Activated CD4-positive, CD25-positive, alpha-beta regulatory T cell treated with anti-CD3 and anti-CD28 coated beads, Interleukin-2, amount 50 U/mL, for 16 hours (primary cell): Measurements from ENCODE around the gene PLCH1.

ENCODE experiments used
- DNase-seq: peaks from one replicate; pipeline ENCODE4 v3.0.0-alpha.2; 2020; ENCODE audit warnings: low read depth, low spot score

PLCH1 gene

GRCh38 chr3:155744626-155745324 lies at the start of gene PLCH1:
Gene PLCH1, minus strand, starts transcription at chr3:155745071. Its CDS starts 40,847 bp downstream, at chr3:155704224.
- DNase-seq: no peak

DNA sequence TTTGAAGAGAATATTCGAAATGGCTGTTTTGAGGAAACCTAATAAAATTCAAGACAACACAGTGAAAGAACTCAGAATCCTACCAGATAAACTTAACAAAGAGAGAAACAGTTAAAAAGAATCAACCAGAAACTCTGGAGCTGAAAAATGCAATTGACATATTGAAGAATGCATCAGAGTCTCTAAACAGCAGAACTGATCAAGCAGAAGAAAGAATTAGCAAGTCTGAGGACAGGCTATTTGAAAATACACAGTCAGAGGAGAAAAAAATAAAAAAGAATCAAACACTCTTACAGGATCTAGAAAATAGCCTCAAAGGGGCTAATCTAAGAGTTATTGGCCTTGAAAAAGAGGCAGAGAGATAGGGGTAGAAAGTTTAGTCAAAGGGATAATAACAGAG lies 47.7 kb upstream of the PLCH1 start:
- no peak for DNase-seq

DNA sequence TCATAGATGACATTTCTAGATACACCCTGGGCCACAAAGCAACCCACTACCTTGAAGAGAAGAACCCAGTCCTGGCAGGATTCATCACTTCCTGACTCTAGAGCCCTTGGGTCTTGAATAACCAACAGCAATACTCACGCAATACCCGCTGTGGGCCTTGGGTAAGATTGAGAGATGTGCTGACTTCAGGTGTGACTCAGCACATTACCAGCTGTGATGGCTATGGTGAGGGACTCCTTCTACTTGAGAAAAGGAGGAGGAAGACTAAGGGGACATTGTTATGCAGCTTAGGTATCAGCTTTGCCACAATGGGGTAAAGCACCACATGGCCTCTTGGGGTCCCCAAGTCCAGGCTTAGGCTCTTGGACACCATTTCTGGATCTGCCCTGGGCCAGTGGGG lies 46.3 kb upstream of the PLCH1 start:
- DNase-seq: no peak

DNA sequence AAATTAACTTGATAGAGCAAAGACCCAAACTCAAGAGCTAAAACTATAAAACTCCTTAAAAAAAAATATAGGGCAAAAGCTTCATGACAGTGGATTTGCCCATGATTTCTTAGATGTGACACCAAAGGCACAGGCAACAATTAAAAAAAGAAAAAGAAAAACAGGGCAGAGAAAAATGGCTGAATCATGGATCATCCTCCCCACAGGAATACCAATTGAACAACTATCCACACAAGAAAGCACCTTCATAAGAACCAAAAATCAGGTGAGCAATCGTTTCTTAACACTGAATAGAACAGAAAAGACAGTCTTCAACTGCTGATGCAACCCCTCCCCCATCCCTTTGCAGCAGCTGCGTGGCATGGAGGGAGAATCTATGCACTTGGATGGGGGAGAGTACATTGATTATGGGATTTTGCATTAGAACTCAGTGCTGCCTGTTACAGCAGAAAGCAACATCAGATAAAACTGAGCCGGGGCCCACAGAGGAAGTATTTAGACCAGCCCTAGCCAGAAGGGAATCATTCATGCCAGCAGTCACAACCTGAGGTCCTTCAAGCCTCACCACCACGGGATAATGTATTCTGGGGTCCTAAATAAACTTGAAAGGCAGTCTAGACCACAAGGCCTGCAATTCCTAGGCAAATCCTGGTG lies 45.5 kb upstream of the PLCH1 start:
- DNase-seq: no peak

GRCh38 chr3:155785662-155786295 lies 40.9 kb upstream of the PLCH1 start:
- no peak for DNase-seq

DNA sequence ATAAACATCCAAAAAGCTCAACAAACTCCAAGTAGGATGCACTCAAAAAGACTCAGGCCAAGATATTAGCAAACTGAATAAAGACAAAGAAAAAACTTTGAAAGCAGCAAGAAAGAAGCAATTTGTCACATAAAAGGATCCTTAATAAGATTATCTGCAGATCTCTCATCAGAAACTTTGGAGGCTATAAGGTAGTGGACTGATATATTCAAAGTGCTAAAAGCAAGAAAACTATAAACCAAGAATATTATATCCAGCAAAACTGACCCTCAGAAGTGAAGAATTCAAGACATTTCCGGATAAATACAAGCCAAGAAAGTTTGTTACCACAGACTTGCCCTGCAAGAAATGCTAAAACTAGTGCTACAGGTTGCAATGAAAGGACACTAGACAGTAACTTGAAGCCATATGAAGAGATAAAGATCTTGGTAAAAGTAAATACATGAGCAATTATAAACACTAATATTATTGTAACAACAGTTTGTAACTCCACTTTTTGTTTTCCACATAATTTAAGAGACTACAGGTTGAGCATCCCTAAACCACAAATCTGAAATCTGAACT lies 37.6 kb upstream of the PLCH1 start:
- no peak for DNase-seq

- DNase-seq: no peak
These were observed 35.4 kb upstream of the PLCH1 start for GRCh38 chr3:155780291-155780690.

DNA sequence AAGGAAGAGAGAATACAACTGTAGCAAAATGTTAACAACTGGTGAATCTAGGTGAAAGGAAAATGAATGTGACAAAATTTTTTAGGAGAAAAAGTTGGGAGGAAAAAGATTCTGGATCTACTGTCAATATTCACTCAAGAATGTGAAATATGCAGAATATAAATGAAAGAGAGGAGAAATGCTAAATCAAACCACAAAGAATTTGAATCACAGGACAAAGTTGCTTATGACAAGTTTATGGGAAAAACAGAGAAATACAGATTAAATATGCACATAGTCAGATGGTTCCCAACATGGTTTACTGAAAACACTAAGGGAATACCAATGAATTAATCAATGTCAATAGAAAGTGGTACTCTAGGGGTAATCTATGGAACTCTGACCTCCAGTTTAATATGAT lies 33.6 kb upstream of the PLCH1 start:
- no peak for DNase-seq

DNA sequence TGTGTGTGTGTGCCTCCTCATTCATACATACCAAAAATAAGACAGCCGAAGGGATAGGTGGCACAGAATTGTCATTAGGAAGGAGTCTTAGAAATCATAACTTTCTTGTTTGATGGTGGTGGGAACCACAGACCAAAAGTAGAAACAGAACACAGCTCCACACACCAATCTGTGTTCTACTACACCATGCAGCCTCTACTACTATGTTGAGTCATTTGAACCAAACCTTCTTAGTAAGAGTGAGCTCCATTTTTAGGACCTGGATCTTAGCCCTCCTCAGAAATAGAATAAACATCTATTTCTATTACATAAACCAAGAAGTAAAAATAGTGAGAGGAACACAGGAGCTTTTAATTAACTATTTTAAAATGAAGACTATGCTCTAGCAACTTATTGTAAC lies 27.9 kb upstream of the PLCH1 start:
- no peak for DNase-seq

DNA sequence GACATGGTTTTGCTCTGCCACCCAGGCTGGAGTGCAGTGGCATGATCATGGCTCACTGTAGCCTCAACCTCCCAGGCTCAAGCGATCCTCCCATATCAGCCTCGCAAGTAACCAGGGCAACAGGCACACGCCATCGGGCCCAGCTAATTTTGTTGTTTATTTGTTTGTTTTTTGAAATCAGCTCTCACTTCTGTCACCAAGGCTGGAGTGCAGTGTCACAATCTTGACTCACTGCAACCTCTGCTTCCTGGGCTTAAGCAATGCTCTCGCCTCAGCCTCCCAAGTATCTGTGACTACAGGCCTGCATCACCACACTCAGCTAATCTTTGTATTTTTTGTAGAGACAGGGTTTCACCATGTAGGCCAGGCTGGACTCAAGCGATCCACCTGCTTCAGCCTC lies 26.3 kb upstream of the PLCH1 start:
- DNase-seq: no peak

DNA sequence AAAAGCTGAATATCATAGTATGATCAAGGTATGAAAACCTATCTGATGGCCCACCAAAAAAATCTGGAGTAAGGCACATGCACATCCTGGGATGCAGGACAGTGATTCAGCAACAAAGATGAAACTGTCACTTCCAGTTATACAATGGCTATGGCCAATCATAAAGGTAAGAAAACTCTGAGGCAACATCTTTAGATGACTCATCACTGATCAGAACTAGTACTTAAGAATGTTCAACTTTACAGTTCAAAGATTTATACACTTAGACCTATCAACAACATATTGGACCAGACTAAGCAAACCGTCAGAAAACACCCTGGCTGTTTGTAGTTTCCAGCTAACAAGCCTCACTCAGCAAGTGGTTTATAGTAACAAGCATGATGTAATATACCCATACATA lies 21.3 kb upstream of the PLCH1 start:
- no peak for DNase-seq

DNA sequence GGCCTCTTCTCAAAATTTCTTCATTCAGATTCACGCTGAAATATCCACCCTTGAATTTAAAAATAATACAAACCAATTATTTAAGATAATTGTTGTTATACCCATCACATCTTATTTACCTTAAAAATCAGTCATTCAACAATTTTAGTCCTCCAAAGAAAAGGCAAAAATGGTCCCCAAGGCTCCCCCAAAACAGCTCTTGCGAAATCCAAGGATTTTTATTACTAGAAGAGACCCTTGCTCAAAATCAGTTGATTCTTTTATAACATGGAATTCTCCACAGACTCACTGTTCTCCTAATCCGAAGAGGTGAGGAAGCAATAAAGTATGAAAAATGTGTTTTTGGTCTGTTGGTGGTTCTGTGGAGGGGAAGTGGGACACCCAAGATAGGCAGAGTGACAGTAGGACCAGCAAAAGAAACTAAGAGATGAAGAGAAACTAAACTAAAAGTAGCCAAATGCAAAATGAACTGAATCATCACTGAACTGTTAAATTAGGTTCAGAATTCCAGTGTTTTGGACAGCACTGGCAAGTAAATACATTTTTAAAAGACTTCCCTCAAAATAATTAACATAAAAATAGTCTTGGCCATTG lies 19.1 kb upstream of the PLCH1 start:
- no peak for DNase-seq

GRCh38 chr3:155760653-155761052 lies 15.8 kb upstream of the PLCH1 start:
- no peak for DNase-seq

DNA sequence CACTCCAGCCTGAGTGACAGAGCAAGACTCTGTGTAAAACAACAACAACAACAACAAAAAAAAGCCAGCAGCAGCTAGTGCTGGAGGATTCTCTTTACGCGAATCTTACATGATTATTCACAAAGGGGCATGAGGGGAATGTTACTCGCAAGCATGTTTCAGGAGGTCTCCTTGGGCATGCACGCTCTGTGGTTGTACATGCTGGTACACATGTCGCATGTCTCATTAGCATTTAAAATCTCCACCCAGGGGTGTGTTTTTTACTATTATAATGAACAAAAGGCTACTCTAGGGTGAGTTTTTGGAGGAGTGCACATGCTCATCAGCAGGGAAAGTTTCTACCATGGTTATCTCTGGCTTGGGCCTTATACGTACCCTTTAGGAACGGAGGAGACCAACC lies 12.7 kb upstream of the PLCH1 start:
- DNase-seq: no peak

- DNase-seq: no peak
These were observed 8.3 kb upstream of the PLCH1 start for GRCh38 chr3:155753038-155753639.

- DNase-seq: no peak
These were observed 3.9 kb upstream of the PLCH1 start for GRCh38 chr3:155748611-155749365.

DNA sequence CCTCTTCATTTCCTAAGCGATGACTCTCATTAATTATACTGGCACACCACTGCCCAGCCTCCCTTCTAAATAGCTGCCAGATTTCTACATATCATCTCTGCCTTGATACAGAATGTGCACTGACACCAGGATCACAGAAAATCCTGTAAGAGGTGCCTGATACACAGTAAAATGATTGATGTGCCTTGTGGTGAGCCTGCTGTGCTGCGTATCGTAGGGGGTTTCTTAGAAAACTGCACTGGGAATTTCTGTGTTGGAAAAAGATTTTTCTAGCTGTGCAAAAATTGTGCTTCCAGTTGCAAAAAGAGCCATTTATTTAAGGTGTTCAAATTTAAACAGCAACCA lies 3.0 kb upstream of the PLCH1 start:
- DNase-seq: no peak

GRCh38 chr3:155747286-155747945 lies 2.5 kb upstream of the PLCH1 start:
- DNase-seq: no peak

- DNase-seq: no peak
These were observed 1.8 kb upstream of the PLCH1 start for GRCh38 chr3:155746703-155747102.

- no peak for DNase-seq
These were observed 1.1 kb upstream of the PLCH1 start for GRCh38 chr3:155745795-155746550.
